H1 (cell line): ENCODE results near the gene LEMD2. TPM values are rescaled to one million over a fixed set of nuclear protein-coding genes. Genes with fewer than 3 reads are reported as not detected.

ENCODE experiments used
- CEBPB ChIP-seq: IDR thresholded peaks from 2 replicates; pipeline ENCODE4 v1.6.1; 2012; ENCODE audit warnings: low read depth, low read length
- POU5F1 ChIP-seq: IDR thresholded peaks from 2 replicates; pipeline ENCODE4 v1.6.1; 2011; ENCODE audit warnings: low read depth, mild to moderate bottlenecking, low read length, moderate library complexity
- SP1 ChIP-seq: IDR thresholded peaks from 2 replicates; pipeline ENCODE4 v1.6.1; 2011; ENCODE audit warnings: low read depth, low read length
- SP2 ChIP-seq: IDR thresholded peaks from 2 replicates; pipeline ENCODE4 v1.6.1; 2012; ENCODE audit warnings: mild to moderate bottlenecking, low read length, inconsistent platforms
- TCF12 ChIP-seq: IDR thresholded peaks from 2 replicates; pipeline ENCODE4 v1.6.1; 2011; ENCODE audit warnings: low read depth, mild to moderate bottlenecking, low read length
- YY1 ChIP-seq: IDR thresholded peaks from 2 replicates; pipeline ENCODE4 v1.6.1; 2011; ENCODE audit warnings: low read depth, mild to moderate bottlenecking, low read length
- polyA plus RNA-seq, 7 experiments: library from polyadenylated mRNA; depleted of rRNA in 3 of 7; stranded (reverse) in 5 of 7; unstranded in 2 of 7; fragments of >200 nt in 5 of 7; fragments of 200-250 nt in 2 of 7; gene quantifications; 1 replicate in 5 of 7; 2 replicates in 1 of 7; 4 replicates in 1 of 7; pipeline versions ENCODE4 v1.2.1 to v1.2.3, GENCODE V29; 2011 to 2013; ENCODE audit warnings: missing spikeins in 2 of 7, mixed read lengths in 2 of 7
- total RNA-seq: library from RNA; stranded (reverse); fragmentation: NEBNext Ultra II Directional; extraction: Animal tissue kit (Norgen Biotek cat#: 25700); gene quantifications from 2 replicates; pipeline ENCODE4 v1.2.1, GENCODE V29; 2021

The LEMD2 gene
- total and polyA plus RNA-seq, 2 of the 8 experiments (the other 6 are each of a cell fraction or from before 2014, with no cell fraction given), result 32.7 to 57.3 TPM

DNA sequence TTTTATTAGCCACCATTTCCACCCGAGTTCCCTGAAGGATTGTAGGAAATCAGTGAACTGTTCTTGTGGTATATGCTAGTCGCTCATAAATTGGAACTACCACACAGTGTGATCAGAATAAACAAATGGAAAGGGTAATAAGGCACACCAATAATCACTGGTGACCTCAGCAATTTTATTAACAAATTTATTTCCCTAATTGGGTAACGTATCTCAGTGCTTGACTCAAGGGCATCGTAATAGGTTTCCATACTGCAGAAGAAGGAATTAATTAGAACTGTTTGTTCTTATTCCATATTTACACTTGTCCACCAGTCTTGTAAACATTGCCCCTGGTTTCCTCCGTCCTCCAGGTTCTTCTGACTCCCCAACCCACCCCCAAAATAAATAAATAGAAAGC lies 67.4 kb downstream of the LEMD2 start (continued):
- TF ChIP-seq CEBPB (no peak), SP2 (no peak), POU5F1 (no peak), TCF12 (no peak), YY1 (no peak), SP1 (no peak)

Other genes with a start within 250 kb of the LEMD2 start
- gene BAK1, start 208.9 kb downstream of the LEMD2 start, total RNA-seq, result 43.3 and 45.1 TPM in 2 replicates
- 43.4 and 51.4 TPM in 2 replicates for gene BAK1, start 208.9 kb downstream of the LEMD2 start, polyA plus RNA-seq (2011; rRNA removed)
- 44.9 and 45.7 TPM in 2 replicates for gene ITPR3, start 167.8 kb downstream of the LEMD2 start, total RNA-seq
- gene ITPR3, start 167.8 kb downstream of the LEMD2 start, polyA plus RNA-seq (2011; rRNA removed), result 29.1 and 37.2 TPM in 2 replicates
- gene UQCC2, start 77.4 kb downstream of the LEMD2 start, total RNA-seq, result 104 and 107 TPM in 2 replicates
- gene UQCC2, start 77.4 kb downstream of the LEMD2 start, polyA plus RNA-seq (2011; rRNA removed), result 44.1 and 52.1 TPM in 2 replicates
- gene IP6K3, start 42.2 kb downstream of the LEMD2 start, total RNA-seq, result 0.22 and 0.23 TPM in 2 replicates
- gene IP6K3, start 42.2 kb downstream of the LEMD2 start, polyA plus RNA-seq (2011; rRNA removed), result 0.73 and 0.93 TPM in 2 replicates
- not detected in 2 replicates for gene MLN, start 14.9 kb upstream of the LEMD2 start, total RNA-seq
- 0.31 TPM in 1 of 2 replicates, not detected in the other for gene MLN, start 14.9 kb upstream of the LEMD2 start, polyA plus RNA-seq (2011; rRNA removed)